Natural killer cell (primary cell): Measurements from ENCODE around the gene KRTAP5-2. TPM values are rescaled to one million over a fixed set of nuclear protein-coding genes. Genes with fewer than 3 reads are reported as not detected.

ENCODE experiments used
- ATAC-seq, 3 donors: fragments of 150-1000 bp in 2 of 3; fragments of 200-7000 bp in 1 of 3; cut with Tn5 transposase; 1 replicate in 1 of 3; 2 replicates in 2 of 3; pipeline ENCODE4 v1.10.0; 2021; ENCODE audit warnings: mild to moderate bottlenecking in 2 of 3, moderate library complexity in 2 of 3
- DNase-seq, 2 donors: peaks; one replicate each; pipeline versions ENCODE4 v3.0.0 to v3.0.0-alpha.2; 2013 to 2021; ENCODE audit warnings: mixed read lengths in 1 of 2
- H3K27ac ChIP-seq: one replicate; pipeline ENCODE4 v1.5.1; 2013; ENCODE audit warnings: mild to moderate bottlenecking, low read length
- H3K27me3 ChIP-seq: one replicate; pipeline ENCODE4 v1.6.1; 2013; ENCODE audit warnings: low read length; ENCODE audit not compliant: control insufficient read depth, insufficient read depth
- H3K36me3 ChIP-seq: one replicate; pipeline ENCODE4 v1.6.1; 2013; ENCODE audit warnings: low read length; ENCODE audit not compliant: control insufficient read depth, insufficient read depth
- H3K4me1 ChIP-seq: one replicate; pipeline ENCODE4 v1.6.1; 2013; ENCODE audit warnings: low read length; ENCODE audit not compliant: control insufficient read depth, insufficient read depth
- H3K4me3 ChIP-seq: one replicate; pipeline ENCODE4 v1.5.1; 2013; ENCODE audit warnings: low read length
- H3K9me3 ChIP-seq: one replicate; pipeline ENCODE4 v1.6.1; 2013; ENCODE audit warnings: low read length; ENCODE audit not compliant: control insufficient read depth, insufficient read depth
- H3K27ac Mint-ChIP-seq, 2 donors: one replicate each; pipeline ENCODE4 v1.8.0; 2022; ENCODE audit warnings: mild to moderate bottlenecking in 2 of 2, mixed read lengths in 2 of 2, moderate library complexity in 1 of 2
- H3K27me3 Mint-ChIP-seq, 2 donors: one replicate each; pipeline ENCODE4 v1.8.0; 2022; ENCODE audit warnings: low read depth in 2 of 2, mixed read lengths in 2 of 2
- H3K36me3 Mint-ChIP-seq: one replicate; pipeline ENCODE4 v1.8.0; 2022; ENCODE audit warnings: mixed read lengths
- H3K4me1 Mint-ChIP-seq, 2 donors: one replicate each; pipeline ENCODE4 v1.8.0; 2022; ENCODE audit warnings: mixed read lengths in 2 of 2
- H3K4me3 Mint-ChIP-seq: one replicate; pipeline ENCODE4 v1.8.0; 2022; ENCODE audit warnings: mild to moderate bottlenecking, moderate library complexity, mixed read lengths
- H3K9me3 Mint-ChIP-seq, 2 donors: one replicate each; pipeline ENCODE4 v1.8.0; 2022; ENCODE audit warnings: mixed read lengths in 2 of 2
- WGBS: methylation state at CpG from one replicate; pipeline ENCODE4 v1.1.7; 2013; ENCODE audit warnings: missing lambda C conversion rate; ENCODE audit not compliant: insufficient coverage; 5-methylcytosine and 5-hydroxymethylcytosine counted together
- intact Hi-C: fragments of 100-400 bp; cut with micrococcal nuclease; formaldehyde crosslinking; loops from one replicate; pipeline ENCODE4 v1.14.2; 2022
- total RNA-seq, 4 donors: library from RNA; stranded (reverse); fragments of 120-200 nt in 1 of 4; gene quantifications; one replicate each; pipeline versions ENCODE4 v1.2.3 to v1.2.4, GENCODE V29; 2013 to 2022
- TF ChIP-seq, protein P1 (sequence below): fragments of 200-600 bp; IDR thresholded peaks from one replicate; pipeline ENCODE4 v1.8.0; 2022; ENCODE audit warnings: antibody characterized with exemption

Gene KRTAP5-2
- total RNA-seq, 3 donors from 2014 or later (not counting 1 experiment from before 2014, with no cell fraction given): not detected

GRCh38 chr11:1640076-1640946, 42.2 kb upstream of the KRTAP5-2 start:
- H3K27ac ChIP-seq: no peak overlapping the region
- no peaks in the 10 kb centered on the region for H3K4me1 ChIP-seq
- no peaks in the 10 kb centered on the region for H3K36me3 Mint-ChIP-seq
- no peaks in the 10 kb centered on the region for H3K9me3 ChIP-seq
- no peaks in the 10 kb centered on the region for H3K4me1 Mint-ChIP-seq
- peaks cover 18 to 32% of the 10 kb centered on the region in 2 donors for H3K27me3 Mint-ChIP-seq
- intact Hi-C loops: no loop called here
- 52% methylated on average over 32 of the region's 32 CpGs for WGBS
- H3K36me3 ChIP-seq: no peaks in the 10 kb centered on the region
- H3K27me3 ChIP-seq: peaks cover 7% of the 10 kb centered on the region
- TF ChIP-seq, protein P1, sequence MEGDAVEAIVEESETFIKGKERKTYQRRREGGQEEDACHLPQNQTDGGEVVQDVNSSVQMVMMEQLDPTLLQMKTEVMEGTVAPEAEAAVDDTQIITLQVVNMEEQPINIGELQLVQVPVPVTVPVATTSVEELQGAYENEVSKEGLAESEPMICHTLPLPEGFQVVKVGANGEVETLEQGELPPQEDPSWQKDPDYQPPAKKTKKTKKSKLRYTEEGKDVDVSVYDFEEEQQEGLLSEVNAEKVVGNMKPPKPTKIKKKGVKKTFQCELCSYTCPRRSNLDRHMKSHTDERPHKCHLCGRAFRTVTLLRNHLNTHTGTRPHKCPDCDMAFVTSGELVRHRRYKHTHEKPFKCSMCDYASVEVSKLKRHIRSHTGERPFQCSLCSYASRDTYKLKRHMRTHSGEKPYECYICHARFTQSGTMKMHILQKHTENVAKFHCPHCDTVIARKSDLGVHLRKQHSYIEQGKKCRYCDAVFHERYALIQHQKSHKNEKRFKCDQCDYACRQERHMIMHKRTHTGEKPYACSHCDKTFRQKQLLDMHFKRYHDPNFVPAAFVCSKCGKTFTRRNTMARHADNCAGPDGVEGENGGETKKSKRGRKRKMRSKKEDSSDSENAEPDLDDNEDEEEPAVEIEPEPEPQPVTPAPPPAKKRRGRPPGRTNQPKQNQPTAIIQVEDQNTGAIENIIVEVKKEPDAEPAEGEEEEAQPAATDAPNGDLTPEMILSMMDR: peak; percentile 85
- H3K4me3 ChIP-seq: no peak overlapping the region
- no peak overlapping the region for H3K27ac Mint-ChIP-seq
- no peak overlapping the region for H3K4me3 Mint-ChIP-seq
- H3K9me3 Mint-ChIP-seq: no peaks in the 10 kb centered on the region
- peak in 1 of 2 donors; percentile 67 for DNase-seq
- peak in 2 of 3 donors; percentile 49 to 60 for ATAC-seq

DNA sequence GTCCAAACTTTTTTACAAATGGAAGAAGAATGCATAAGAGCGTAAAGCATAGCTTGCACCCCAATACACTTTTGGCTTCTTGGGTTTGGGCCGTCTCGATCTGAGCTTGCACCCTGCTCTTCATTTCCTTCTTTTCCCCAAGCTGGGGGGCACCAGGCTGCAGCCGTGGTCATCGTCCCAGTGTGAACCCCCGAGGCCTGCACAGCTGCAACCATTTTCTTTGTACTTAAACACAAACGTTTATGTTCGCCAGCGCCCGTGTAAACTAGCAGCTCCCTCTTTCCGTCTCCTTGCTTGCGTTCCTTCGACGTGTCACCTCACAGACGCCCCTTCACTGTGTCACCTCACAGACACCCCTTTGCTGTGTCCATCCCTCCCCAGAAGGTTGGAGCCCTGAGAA, 41.6 kb upstream of the KRTAP5-2 start:
- peaks cover 23 to 36% of the 10 kb centered on the region in 2 donors for H3K27me3 Mint-ChIP-seq
- H3K36me3 Mint-ChIP-seq: no peaks in the 10 kb centered on the region
- intact Hi-C loops: no loop called here
- H3K4me1 Mint-ChIP-seq: no peaks in the 10 kb centered on the region
- no peaks in the 10 kb centered on the region for H3K9me3 Mint-ChIP-seq
- ATAC-seq (no peak), DNase-seq (no peak)
- WGBS: 71% methylated on average over 15 of the region's 15 CpGs
- H3K9me3 ChIP-seq: no peaks in the 10 kb centered on the region
- H3K27ac ChIP-seq: no peak overlapping the region
- H3K27ac Mint-ChIP-seq: no peak overlapping the region
- no peaks in the 10 kb centered on the region for H3K36me3 ChIP-seq
- no peak overlapping the region for H3K4me3 Mint-ChIP-seq
- H3K4me1 ChIP-seq: no peaks in the 10 kb centered on the region
- H3K4me3 ChIP-seq: no peak overlapping the region
- TF ChIP-seq, protein P1: no peak
- H3K27me3 ChIP-seq: peaks cover 7% of the 10 kb centered on the region

GRCh38 chr11:1639102-1639620, 41.1 kb upstream of the KRTAP5-2 start:
- 72% methylated on average over 17 of the region's 18 CpGs for WGBS
- intact Hi-C loops: no loop called here
- H3K27ac Mint-ChIP-seq: no peak overlapping the region

More at GRCh38 chr11:1639102-1639620, 41.1 kb upstream of the KRTAP5-2 start:
- no peaks in the 10 kb centered on the region for H3K36me3 Mint-ChIP-seq
- no peaks in the 10 kb centered on the region for H3K36me3 ChIP-seq
- no peaks in the 10 kb centered on the region for H3K9me3 Mint-ChIP-seq
- no peaks in the 10 kb centered on the region for H3K9me3 ChIP-seq
- TF ChIP-seq, protein P1: no peak
- ATAC-seq (no peak), DNase-seq (peak in 1 of 2 donors; percentile 36)
- H3K27me3 ChIP-seq: peaks cover 7% of the 10 kb centered on the region
- no peak overlapping the region for H3K27ac ChIP-seq
- peaks cover 23 to 31% of the 10 kb centered on the region in 2 donors for H3K27me3 Mint-ChIP-seq
- no peaks in the 10 kb centered on the region for H3K4me1 ChIP-seq
- no peak overlapping the region for H3K4me3 Mint-ChIP-seq
- H3K4me1 Mint-ChIP-seq: no peaks in the 10 kb centered on the region
- no peak overlapping the region for H3K4me3 ChIP-seq
